SK-N-SH (cell line): ENCODE results near the gene NCOR2.

ENCODE experiments used
- ELF1 ChIP-seq: IDR thresholded peaks from 2 replicates; pipeline ENCODE4 v1.4.0; 2012
- EP300 ChIP-seq, 2 experiments: IDR thresholded peaks; 2 replicates each; pipeline versions ENCODE4 v1.4.0 to v1.6.1; 2012; ENCODE audit warnings: borderline replicate concordance in 1 of 2, low read depth in 1 of 2, low read length in 1 of 2
- FOXJ3 ChIP-seq: sonication (generic); formaldehyde crosslinking; IDR thresholded peaks from 2 replicates; pipeline ENCODE4 v1.5.1; 2020; ENCODE audit warnings: mild to moderate bottlenecking, missing genetic modification reagents
- MXI1 ChIP-seq: IDR thresholded peaks from 2 replicates; pipeline ENCODE4 v1.6.1; 2012; ENCODE audit warnings: mild to moderate bottlenecking, low read depth, low read length, improper control_type of control experiment
- POLR2AphosphoS5 ChIP-seq: IDR thresholded peaks from 2 replicates; pipeline ENCODE4 v1.6.1; 2012; ENCODE audit warnings: low read depth, low read length
- RAD21 ChIP-seq: IDR thresholded peaks from 2 replicates; pipeline ENCODE4 v1.6.1; 2012; ENCODE audit warnings: mild to moderate bottlenecking, low read length
- RCOR1 ChIP-seq: fragments of 150-350 bp; IDR thresholded peaks from 2 replicates; pipeline ENCODE4 v1.6.1; 2017; ENCODE audit warnings: antibody characterized with exemption, low read length
- RFX5 ChIP-seq: IDR thresholded peaks from 2 replicates; pipeline ENCODE4 v1.6.1; 2012; ENCODE audit warnings: mild to moderate bottlenecking, improper control_type of control experiment, low read length
- SMC3 ChIP-seq: IDR thresholded peaks from 2 replicates; pipeline ENCODE4 v1.6.1; 2012; ENCODE audit warnings: low read depth, low read length, improper control_type of control experiment
- TAF1 ChIP-seq: IDR thresholded peaks from 2 replicates; pipeline ENCODE4 v1.6.1; 2012; ENCODE audit warnings: low read depth, mild to moderate bottlenecking, low read length, moderate library complexity, borderline replicate concordance
- YY1 ChIP-seq: IDR thresholded peaks from 2 replicates; pipeline ENCODE4 v1.4.0; 2012; ENCODE audit warnings: low read depth, mild to moderate bottlenecking
- TF ChIP-seq, protein P1 (sequence below): IDR thresholded peaks from 2 replicates; pipeline ENCODE4 v1.4.0; 2012; ENCODE audit warnings: low read depth, borderline replicate concordance
- TF ChIP-seq, protein P2 (sequence below): fragments of 200-600 bp; sonication (generic); IDR thresholded peaks from 2 replicates; pipeline ENCODE4 v1.6.1; 2017; ENCODE audit warnings: antibody characterized with exemption, mild to moderate bottlenecking, moderate library complexity
- TF ChIP-seq, protein P3 (sequence below): IDR thresholded peaks from 2 replicates; pipeline ENCODE4 v1.4.0; 2012; ENCODE audit warnings: low read depth

DNA sequence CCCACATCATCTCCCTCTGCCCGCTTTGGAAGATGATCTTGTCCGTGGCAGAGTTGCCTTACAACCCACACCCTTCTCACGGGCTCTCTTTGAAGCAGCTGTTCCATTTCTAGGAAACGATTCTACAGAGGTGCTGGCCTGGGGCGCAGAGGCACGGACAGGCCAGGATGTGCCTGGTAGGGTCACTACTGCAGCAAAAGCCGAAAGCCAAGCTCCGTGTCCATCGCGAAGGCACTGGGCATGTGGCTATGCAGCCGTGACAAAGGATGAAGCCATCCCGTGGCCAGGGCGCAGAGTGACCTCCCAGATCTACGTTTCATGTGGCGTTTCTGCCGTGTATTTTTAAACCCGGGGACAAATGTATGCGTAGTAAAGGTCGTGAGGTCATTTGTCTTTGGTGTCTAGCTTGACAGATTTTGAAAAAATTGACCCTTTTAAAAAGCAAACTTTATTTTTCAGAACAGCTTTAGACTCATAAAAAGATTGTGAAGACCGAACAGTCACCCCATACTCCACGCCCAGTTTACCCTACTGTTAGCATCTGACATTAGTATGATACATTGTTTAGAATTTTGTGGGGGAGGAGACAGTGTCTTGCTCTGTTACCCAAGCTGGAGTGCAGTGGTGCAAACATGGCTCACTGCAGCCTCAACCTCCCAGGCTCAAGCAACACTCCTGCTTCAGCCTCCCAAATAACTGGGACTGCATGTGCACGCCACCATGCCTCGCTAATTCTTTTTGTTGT, 40.4 kb upstream of the NCOR2 start:
- TF ChIP-seq POLR2AphosphoS5, result no peak
- TF ChIP-seq, protein P1, sequence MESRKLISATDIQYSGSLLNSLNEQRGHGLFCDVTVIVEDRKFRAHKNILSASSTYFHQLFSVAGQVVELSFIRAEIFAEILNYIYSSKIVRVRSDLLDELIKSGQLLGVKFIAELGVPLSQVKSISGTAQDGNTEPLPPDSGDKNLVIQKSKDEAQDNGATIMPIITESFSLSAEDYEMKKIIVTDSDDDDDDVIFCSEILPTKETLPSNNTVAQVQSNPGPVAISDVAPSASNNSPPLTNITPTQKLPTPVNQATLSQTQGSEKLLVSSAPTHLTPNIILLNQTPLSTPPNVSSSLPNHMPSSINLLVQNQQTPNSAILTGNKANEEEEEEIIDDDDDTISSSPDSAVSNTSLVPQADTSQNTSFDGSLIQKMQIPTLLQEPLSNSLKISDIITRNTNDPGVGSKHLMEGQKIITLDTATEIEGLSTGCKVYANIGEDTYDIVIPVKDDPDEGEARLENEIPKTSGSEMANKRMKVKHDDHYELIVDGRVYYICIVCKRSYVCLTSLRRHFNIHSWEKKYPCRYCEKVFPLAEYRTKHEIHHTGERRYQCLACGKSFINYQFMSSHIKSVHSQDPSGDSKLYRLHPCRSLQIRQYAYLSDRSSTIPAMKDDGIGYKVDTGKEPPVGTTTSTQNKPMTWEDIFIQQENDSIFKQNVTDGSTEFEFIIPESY, result no peak
- TF ChIP-seq, protein P2, sequence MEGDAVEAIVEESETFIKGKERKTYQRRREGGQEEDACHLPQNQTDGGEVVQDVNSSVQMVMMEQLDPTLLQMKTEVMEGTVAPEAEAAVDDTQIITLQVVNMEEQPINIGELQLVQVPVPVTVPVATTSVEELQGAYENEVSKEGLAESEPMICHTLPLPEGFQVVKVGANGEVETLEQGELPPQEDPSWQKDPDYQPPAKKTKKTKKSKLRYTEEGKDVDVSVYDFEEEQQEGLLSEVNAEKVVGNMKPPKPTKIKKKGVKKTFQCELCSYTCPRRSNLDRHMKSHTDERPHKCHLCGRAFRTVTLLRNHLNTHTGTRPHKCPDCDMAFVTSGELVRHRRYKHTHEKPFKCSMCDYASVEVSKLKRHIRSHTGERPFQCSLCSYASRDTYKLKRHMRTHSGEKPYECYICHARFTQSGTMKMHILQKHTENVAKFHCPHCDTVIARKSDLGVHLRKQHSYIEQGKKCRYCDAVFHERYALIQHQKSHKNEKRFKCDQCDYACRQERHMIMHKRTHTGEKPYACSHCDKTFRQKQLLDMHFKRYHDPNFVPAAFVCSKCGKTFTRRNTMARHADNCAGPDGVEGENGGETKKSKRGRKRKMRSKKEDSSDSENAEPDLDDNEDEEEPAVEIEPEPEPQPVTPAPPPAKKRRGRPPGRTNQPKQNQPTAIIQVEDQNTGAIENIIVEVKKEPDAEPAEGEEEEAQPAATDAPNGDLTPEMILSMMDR, result no peak
- no peak for TF ChIP-seq TAF1
- TF ChIP-seq MXI1, result no peak
- no peak for TF ChIP-seq RFX5
- TF ChIP-seq ELF1, result no peak
- no peak for TF ChIP-seq RAD21
- TF ChIP-seq, protein P3, sequence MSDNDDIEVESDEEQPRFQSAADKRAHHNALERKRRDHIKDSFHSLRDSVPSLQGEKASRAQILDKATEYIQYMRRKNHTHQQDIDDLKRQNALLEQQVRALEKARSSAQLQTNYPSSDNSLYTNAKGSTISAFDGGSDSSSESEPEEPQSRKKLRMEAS, result no peak
- no peak for TF ChIP-seq EP300 (IDR thresholded peaks at IDR 0.05; ENCODE audit: borderline replicate concordance in 1 of 2, low read depth in 1 of 2, low read length in 1 of 2)
- TF ChIP-seq YY1, result no peak
- no peak for TF ChIP-seq RCOR1
- no peak for TF ChIP-seq FOXJ3 (CRISPR knock-in tag)
- no peak for TF ChIP-seq SMC3
